ENCODE results near the gene EPAS1. TPM values are rescaled to one million over a fixed set of nuclear protein-coding genes. Genes with fewer than 3 reads are reported as not detected.

EPAS1 gene
- total and polyA plus RNA-seq, 9 of the 15 experiments (the other 6 are each of a cell fraction or from before 2014, with no cell fraction given), result 0.25 to 11.2 (median 4.1) TPM

DNA sequence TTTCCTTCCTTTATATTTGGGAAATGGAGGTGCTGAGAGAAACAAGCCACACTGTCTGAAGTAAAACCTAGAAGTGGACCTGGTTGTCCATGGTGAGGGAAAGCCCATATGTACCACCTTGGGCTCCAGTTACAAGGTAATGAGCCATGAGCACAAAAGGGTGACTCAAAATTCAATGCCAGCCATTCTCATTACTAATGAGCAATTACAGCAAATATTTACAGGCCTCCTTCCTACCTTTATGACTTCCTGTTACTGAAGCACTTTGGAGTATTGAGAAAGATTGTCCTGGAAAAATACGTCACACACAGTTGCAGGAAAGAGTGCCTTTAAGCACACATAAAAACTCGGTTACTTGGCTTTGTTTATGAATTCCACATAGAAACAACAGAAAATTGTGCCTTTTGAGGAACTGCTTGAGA, 9.1 kb downstream of the EPAS1 start:
- Histone ChIP-seq H3K9me1 (ENCODE audit: control insufficient read depth, insufficient read depth, low read length) (no peaks in the 10 kb centered on the region), H3K36me3 (ENCODE audit: control insufficient read depth, insufficient read depth, low read length) (no peaks in the 10 kb centered on the region), H3K4me1 (replicated peaks in 1 of 2; ENCODE audit: control insufficient read depth in 2 of 2, insufficient read depth in 2 of 2, low read length in 2 of 2) (peaks cover 7 to 10% of the 10 kb centered on the region in 2 experiments; a peak in 2 of 5 replicates), H3K27ac (ENCODE audit: extremely low read depth, low read depth, low read length) (no peak overlapping the region), H3K79me2 (ENCODE audit: control insufficient read depth, insufficient read depth, low read length) (no peaks in the 10 kb centered on the region), H3K9ac (ENCODE audit: insufficient read depth in 1 of 2, low read depth in 2 of 2, low read length in 2 of 2) (no peak overlapping the region), H3K27me3 (ENCODE audit: control insufficient read depth in 2 of 2, insufficient read depth in 2 of 2, low read length in 2 of 2) (no peaks in the 10 kb centered on the region), H4K20me1 (replicated peaks; ENCODE audit: control insufficient read depth, insufficient read depth, low read length) (no peaks in the 10 kb centered on the region), H2AFZ (ENCODE audit: low read depth, low read length) (no peak overlapping the region), H3K9me3 (replicated peaks; ENCODE audit: control insufficient read depth, insufficient read depth, low read depth, low read length) (no peaks in the 10 kb centered on the region), H3K4me3 (no peak overlapping the region), H3K4me2 (ENCODE audit: insufficient read depth, low read length) (no peak overlapping the region)
- TF ChIP-seq ETV5 (CRISPR knock-in tag; IDR thresholded peaks at IDR 0.05; ENCODE audit: low read depth), result no peak
- no peak for TF ChIP-seq SREBF2 (CRISPR knock-in tag; IDR thresholded peaks at IDR 0.05)
- ChIA-PET CTCF (ENCODE audit: low intra/inter-chr PET ratio) (interaction anchor here (0.6 kb wide), 1 partner anchor 22 kb away, joined by 3 read pairs; no protein-coding TSS in a partner anchor), POLR2A (interaction anchor here (1.4 to 2.0 kb wide), 2 partner anchors 11 to 16 kb away, joined by 5 to 9 read pairs; no protein-coding TSS in a partner anchor)
- no peak for FAIRE-seq
- no peak for ATAC-seq
- intact Hi-C loops (cut with micrococcal nuclease), result no loop called here
- no TSS peak for BruUV-seq (replicated peaks)
- in situ Hi-C loops (cut with MboI), result no loop called here
- WGBS (ENCODE audit: insufficient coverage, low coverage, missing lambda C conversion rate), result 55% methylated on average over 2 of the region's 2 CpGs
- no peak for DNase-seq (ENCODE audit: extremely low read depth in 1 of 4, low spot score in 3 of 4)

DNA sequence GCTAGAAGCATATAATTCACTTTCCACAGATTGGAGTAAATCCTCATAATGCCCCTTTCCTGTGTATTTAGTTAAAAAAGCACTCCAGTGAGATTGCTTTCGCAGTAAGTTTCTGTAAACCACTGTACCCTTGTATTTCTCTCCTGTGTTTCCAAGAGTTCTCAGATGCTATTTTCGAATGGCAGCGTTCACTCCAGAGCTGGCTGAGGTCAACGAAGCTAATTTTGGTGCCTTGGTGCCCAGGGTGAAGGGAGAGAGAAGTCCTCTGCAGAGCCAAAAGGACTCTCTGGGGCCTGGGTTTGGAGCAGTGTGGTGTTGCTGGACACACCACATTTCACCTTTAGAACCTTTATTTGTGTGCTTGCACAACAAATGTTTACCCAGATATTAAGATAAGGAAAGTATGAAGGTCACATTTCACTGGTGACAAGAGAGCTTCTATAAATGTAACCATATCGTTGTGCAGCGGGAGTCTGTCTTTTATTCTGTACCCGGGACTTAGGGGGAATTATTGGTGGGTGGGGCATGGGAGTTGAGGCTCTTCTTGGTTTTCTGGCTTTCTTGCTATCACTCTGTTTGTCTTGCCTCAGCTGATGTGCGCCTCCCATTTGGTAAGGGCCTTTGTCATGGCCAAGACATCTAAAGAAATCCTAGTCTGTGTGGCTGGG, 9.9 kb downstream of the EPAS1 start:
- H3K4me2 ChIP-seq (ENCODE audit: insufficient read depth, low read length), result no peak overlapping the region

More for the DNA sequence above, 9.9 kb downstream of the EPAS1 start:
- Histone ChIP-seq H3K4me3 (no peak overlapping the region), H3K27ac (ENCODE audit: extremely low read depth, low read depth, low read length) (no peak overlapping the region), H3K9me1 (ENCODE audit: control insufficient read depth, insufficient read depth, low read length) (no peaks in the 10 kb centered on the region), H3K4me1 (replicated peaks in 1 of 2; ENCODE audit: control insufficient read depth in 2 of 2, insufficient read depth in 2 of 2, low read length in 2 of 2) (peaks cover 7 to 10% of the 10 kb centered on the region in 2 experiments; a peak in 3 of 5 replicates), H3K9me3 (replicated peaks; ENCODE audit: control insufficient read depth, insufficient read depth, low read depth, low read length) (no peaks in the 10 kb centered on the region), H3K36me3 (ENCODE audit: control insufficient read depth, insufficient read depth, low read length) (no peaks in the 10 kb centered on the region), H3K27me3 (ENCODE audit: control insufficient read depth in 2 of 2, insufficient read depth in 2 of 2, low read length in 2 of 2) (no peaks in the 10 kb centered on the region), H3K9ac (ENCODE audit: insufficient read depth in 1 of 2, low read depth in 2 of 2, low read length in 2 of 2) (peak overlapping the region in 1 of 2 experiments; percentile 38; a peak in 1 of 4 replicates), H4K20me1 (replicated peaks; ENCODE audit: control insufficient read depth, insufficient read depth, low read length) (no peaks in the 10 kb centered on the region), H3K79me2 (ENCODE audit: control insufficient read depth, insufficient read depth, low read length) (no peaks in the 10 kb centered on the region), H2AFZ (ENCODE audit: low read depth, low read length) (no peak overlapping the region)
- ChIA-PET POLR2A (interaction anchor here (1.4 to 3.3 kb wide), 3 partner anchors 10 to 15 kb away, joined by 5 to 16 read pairs (median 9); partner anchors contain the start of gene EPAS1), CTCF (ENCODE audit: low intra/inter-chr PET ratio) (interaction anchor here (0.6 kb wide), 1 partner anchor 21 kb away, joined by 3 read pairs; no protein-coding TSS in a partner anchor)
- ATAC-seq (peak; percentile 28), FAIRE-seq (no peak), DNase-seq (ENCODE audit: extremely low read depth in 1 of 4, low spot score in 3 of 4) (no peak)
- 52% methylated on average over 8 of the region's 8 CpGs for WGBS (ENCODE audit: insufficient coverage, low coverage, missing lambda C conversion rate)
- in situ Hi-C loops (cut with MboI) (no loop called here), intact Hi-C loops (cut with micrococcal nuclease) (no loop called here)
- no peak for TF ChIP-seq ESRRA (IDR thresholded peaks at IDR 0.05; ENCODE audit: borderline replicate concordance, low read depth)
- peak; percentile 41; the same call in 1 of the 2 replicates for TF ChIP-seq CEBPB (tag; IDR thresholded peaks at IDR 0.05)
- no peak for TF ChIP-seq CBX2 (IDR thresholded peaks at IDR 0.05; ENCODE audit: insufficient read depth, low read length, poor library complexity, severe bottlenecking)
- BruUV-seq (replicated peaks), result no TSS peak
